ENCODE results near the gene RFTN2. TPM values are rescaled to one million over a fixed set of nuclear protein-coding genes. Genes with fewer than 3 reads are reported as not detected.
"Not testable (repeated sequence)": the region's sequence is repeated elsewhere in the genome, so short reads cannot be mapped to it uniquely, and the experiment has no call there.

RFTN2 gene
- total RNA-seq, 1 donor from 2014 or later, result 8.2 TPM

DNA sequence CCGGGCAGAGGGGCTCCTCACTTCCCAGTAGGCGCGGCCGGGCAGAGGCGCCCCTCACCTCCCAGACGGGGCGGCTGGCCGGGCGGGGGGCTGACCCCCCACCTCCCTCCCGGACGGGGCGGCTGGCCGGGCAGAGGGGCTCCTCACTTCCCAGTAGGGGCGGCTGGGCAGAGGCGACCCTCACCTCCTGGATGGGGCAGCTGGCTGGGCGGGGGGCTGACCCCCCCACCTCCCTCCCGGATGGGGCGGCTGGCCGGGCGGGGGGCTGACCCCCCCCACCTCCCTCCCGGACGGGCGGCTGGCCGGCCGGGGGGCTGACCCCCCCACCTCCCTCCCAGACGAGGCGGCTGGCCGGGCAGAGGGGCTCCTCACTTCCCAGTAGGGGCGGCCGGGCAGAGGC is 20.6 kb upstream of the RFTN2 start:
- peaks cover 16% of the 10 kb centered on the region for H3K9me3 Mint-ChIP-seq
- H3K36me3 Mint-ChIP-seq; H3K27me3 ChIP-seq; H3K27me3 Mint-ChIP-seq (ENCODE audit: insufficient read depth, low read depth); H3K27ac Mint-ChIP-seq; H3K9ac ChIP-seq; DNase-seq (ENCODE audit: low spot score); H3K4me1 Mint-ChIP-seq; H3K27ac ChIP-seq; H3K79me2 ChIP-seq (ENCODE audit: low read depth); H3K4me1 ChIP-seq; H3K36me3 ChIP-seq; H3K4me3 Mint-ChIP-seq; H2AFZ ChIP-seq (replicated peaks); H3K4me2 ChIP-seq; H3F3A ChIP-seq (ENCODE audit: low read depth); H3K9me3 ChIP-seq (ENCODE audit: low read depth); H3K4me3 ChIP-seq; H4K20me1 ChIP-seq (ENCODE audit: low read depth): not testable (repeated sequence)

DNA sequence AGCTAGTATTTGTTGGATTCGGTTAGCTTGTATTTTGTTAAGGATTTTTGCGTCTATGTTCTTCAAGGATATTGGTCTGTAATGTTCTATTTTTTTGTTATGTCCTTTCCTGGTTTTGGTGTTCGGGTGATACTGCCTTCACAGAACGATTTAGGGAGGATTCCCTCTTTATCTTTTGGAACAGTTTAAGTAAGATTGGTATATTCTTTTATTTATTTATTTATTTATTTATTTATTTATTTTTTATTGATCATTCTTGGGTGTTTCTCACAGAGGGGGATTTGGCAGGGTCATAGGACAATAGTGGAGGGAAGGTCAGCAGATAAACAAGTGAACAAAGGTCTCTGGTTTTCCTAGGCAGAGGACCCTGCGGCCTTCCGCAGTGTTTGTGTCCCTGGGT is 19.8 kb upstream of the RFTN2 start:
- not testable (repeated sequence) for H3K9me3 ChIP-seq (ENCODE audit: low read depth); H3K4me3 Mint-ChIP-seq; H3K4me3 ChIP-seq; H3K4me1 Mint-ChIP-seq; H3K36me3 ChIP-seq; H3K36me3 Mint-ChIP-seq; H3K9ac ChIP-seq; H4K20me1 ChIP-seq (ENCODE audit: low read depth); H3K27me3 ChIP-seq; DNase-seq (ENCODE audit: low spot score); H3K4me2 ChIP-seq; H3K79me2 ChIP-seq (ENCODE audit: low read depth); H3K27ac Mint-ChIP-seq; H3K4me1 ChIP-seq; H3K27ac ChIP-seq; H3F3A ChIP-seq (ENCODE audit: low read depth); H3K27me3 Mint-ChIP-seq (ENCODE audit: insufficient read depth, low read depth); H2AFZ ChIP-seq (replicated peaks)
- H3K9me3 Mint-ChIP-seq, result peaks cover 16% of the 10 kb centered on the region

DNA sequence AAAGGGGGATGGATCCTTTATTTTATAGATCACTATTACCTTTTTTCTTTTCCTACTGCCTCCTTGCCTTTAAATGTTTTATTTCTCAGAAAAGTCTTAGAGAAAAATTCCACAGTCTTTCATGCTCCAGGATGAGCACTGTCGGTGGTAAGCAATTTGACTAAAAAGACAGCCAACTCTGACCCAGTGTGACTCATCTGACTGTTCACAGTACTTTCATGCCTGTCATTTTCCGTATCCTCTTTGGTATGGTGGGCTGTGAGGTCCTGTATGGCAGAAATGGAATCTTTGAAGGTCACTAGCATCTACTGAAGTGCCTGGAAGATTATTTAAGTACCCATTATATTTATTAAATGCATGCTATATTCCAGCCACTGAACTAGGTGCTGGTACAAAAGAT is 2.1 kb upstream of the RFTN2 start:
- no peaks in the 10 kb centered on the region for H3K9me3 Mint-ChIP-seq
- no peak overlapping the region for H3K4me3 Mint-ChIP-seq
- no peak for DNase-seq (ENCODE audit: low spot score)
- TF ChIP-seq, protein P1, sequence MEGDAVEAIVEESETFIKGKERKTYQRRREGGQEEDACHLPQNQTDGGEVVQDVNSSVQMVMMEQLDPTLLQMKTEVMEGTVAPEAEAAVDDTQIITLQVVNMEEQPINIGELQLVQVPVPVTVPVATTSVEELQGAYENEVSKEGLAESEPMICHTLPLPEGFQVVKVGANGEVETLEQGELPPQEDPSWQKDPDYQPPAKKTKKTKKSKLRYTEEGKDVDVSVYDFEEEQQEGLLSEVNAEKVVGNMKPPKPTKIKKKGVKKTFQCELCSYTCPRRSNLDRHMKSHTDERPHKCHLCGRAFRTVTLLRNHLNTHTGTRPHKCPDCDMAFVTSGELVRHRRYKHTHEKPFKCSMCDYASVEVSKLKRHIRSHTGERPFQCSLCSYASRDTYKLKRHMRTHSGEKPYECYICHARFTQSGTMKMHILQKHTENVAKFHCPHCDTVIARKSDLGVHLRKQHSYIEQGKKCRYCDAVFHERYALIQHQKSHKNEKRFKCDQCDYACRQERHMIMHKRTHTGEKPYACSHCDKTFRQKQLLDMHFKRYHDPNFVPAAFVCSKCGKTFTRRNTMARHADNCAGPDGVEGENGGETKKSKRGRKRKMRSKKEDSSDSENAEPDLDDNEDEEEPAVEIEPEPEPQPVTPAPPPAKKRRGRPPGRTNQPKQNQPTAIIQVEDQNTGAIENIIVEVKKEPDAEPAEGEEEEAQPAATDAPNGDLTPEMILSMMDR (IDR thresholded peaks at IDR 0.05), result no peak
- TF ChIP-seq EZH2 (IDR thresholded peaks at IDR 0.05) (no peak), EZH2phosphoT487 (IDR thresholded peaks at IDR 0.05) (no peak)
- no peak overlapping the region for H2AFZ ChIP-seq (replicated peaks)
- H3K4me1 Mint-ChIP-seq, result peaks cover 35% of the 10 kb centered on the region
- H3K27me3 Mint-ChIP-seq (ENCODE audit: insufficient read depth, low read depth), result no peaks in the 10 kb centered on the region
- no peaks in the 10 kb centered on the region for H3K36me3 ChIP-seq
- no peak overlapping the region for H3K4me3 ChIP-seq
- H3K36me3 Mint-ChIP-seq, result peaks cover 2% of the 10 kb centered on the region
- H3F3A ChIP-seq (ENCODE audit: low read depth), result peaks cover 11% of the 10 kb centered on the region
- H3K4me1 ChIP-seq, result peaks cover 31% of the 10 kb centered on the region
- no peak overlapping the region for H3K27ac ChIP-seq
- no peaks in the 10 kb centered on the region for H3K9me3 ChIP-seq (ENCODE audit: low read depth)
- H3K4me2 ChIP-seq, result no peak overlapping the region
- H3K9ac ChIP-seq, result no peak overlapping the region
- no peaks in the 10 kb centered on the region for H4K20me1 ChIP-seq (ENCODE audit: low read depth)
- no peaks in the 10 kb centered on the region for H3K79me2 ChIP-seq (ENCODE audit: low read depth)
- H3K27me3 ChIP-seq, result no peaks in the 10 kb centered on the region
- peak overlapping the region; percentile 13 for H3K27ac Mint-ChIP-seq

DNA sequence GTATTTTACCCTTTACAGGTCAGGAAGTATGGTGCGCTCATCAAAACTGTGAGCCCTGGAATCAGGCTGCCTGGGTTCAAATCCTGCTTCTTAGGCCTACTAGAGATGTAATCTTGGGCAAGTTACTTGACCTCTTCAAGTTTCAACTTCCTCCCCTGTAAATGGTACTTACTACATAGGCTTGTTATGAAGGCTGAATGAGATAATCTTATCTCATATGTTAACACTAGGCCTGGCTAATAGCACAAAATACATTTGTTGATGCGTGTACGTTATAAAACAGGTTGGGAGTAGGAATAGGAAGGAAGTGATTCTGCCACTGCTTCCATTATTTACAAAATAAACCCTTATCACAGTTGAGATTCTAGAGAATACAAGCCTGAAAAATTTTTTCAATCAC is 1.7 kb upstream of the RFTN2 start:
- H3K9ac ChIP-seq, result no peak overlapping the region
- TF ChIP-seq EZH2 (IDR thresholded peaks at IDR 0.05), result no peak
- TF ChIP-seq, protein P1 (IDR thresholded peaks at IDR 0.05), result no peak
- no peak for TF ChIP-seq EZH2phosphoT487 (IDR thresholded peaks at IDR 0.05)

More for the DNA sequence above, 1.7 kb upstream of the RFTN2 start:
- no peak overlapping the region for H2AFZ ChIP-seq (replicated peaks)
- no peak for DNase-seq (ENCODE audit: low spot score)
- no peak overlapping the region for H3K27ac ChIP-seq
- no peaks in the 10 kb centered on the region for H4K20me1 ChIP-seq (ENCODE audit: low read depth)
- H3K27ac Mint-ChIP-seq, result peak overlapping the region; percentile 7
- peaks cover 31% of the 10 kb centered on the region for H3K4me1 ChIP-seq
- no peaks in the 10 kb centered on the region for H3K9me3 Mint-ChIP-seq
- H3K4me3 ChIP-seq, result no peak overlapping the region
- no peaks in the 10 kb centered on the region for H3K27me3 ChIP-seq
- no peaks in the 10 kb centered on the region for H3K36me3 ChIP-seq
- H3F3A ChIP-seq (ENCODE audit: low read depth), result peaks cover 11% of the 10 kb centered on the region
- no peaks in the 10 kb centered on the region for H3K79me2 ChIP-seq (ENCODE audit: low read depth)
- H3K9me3 ChIP-seq (ENCODE audit: low read depth), result no peaks in the 10 kb centered on the region
- peaks cover 38% of the 10 kb centered on the region for H3K4me1 Mint-ChIP-seq
- peaks cover 2% of the 10 kb centered on the region for H3K36me3 Mint-ChIP-seq
- H3K27me3 Mint-ChIP-seq (ENCODE audit: insufficient read depth, low read depth), result no peaks in the 10 kb centered on the region
- H3K4me2 ChIP-seq, result no peak overlapping the region
- H3K4me3 Mint-ChIP-seq, result no peak overlapping the region
